HFF-Myc (cell line): ENCODE measurements around the gene SPATA18.
"Not testable (repeated sequence)": the region's sequence is repeated elsewhere in the genome, so short reads cannot be mapped to it uniquely, and the experiment has no call there.

ENCODE experiments used
- DNase-seq: peaks from one replicate; pipeline ENCODE4 v3.0.0-alpha.2; 2011; ENCODE audit warnings: low read depth; ENCODE audit errors: extremely low read depth
- H3K4me3 ChIP-seq: replicated peaks from 2 replicates; pipeline ENCODE4 v1.5.1; 2011; ENCODE audit warnings: low read depth, mild to moderate bottlenecking, control low read depth, low read length
- TF ChIP-seq, protein P1 (sequence below): IDR thresholded peaks from 2 replicates; pipeline ENCODE4 v1.5.1; 2012; ENCODE audit warnings: mild to moderate bottlenecking, low read depth, low read length, control low read depth; ENCODE audit errors: missing control alignments

Gene SPATA18

GRCh38 chr4:52110171-52110570, 59.1 kb downstream of the SPATA18 start:
- TF ChIP-seq, protein P1, sequence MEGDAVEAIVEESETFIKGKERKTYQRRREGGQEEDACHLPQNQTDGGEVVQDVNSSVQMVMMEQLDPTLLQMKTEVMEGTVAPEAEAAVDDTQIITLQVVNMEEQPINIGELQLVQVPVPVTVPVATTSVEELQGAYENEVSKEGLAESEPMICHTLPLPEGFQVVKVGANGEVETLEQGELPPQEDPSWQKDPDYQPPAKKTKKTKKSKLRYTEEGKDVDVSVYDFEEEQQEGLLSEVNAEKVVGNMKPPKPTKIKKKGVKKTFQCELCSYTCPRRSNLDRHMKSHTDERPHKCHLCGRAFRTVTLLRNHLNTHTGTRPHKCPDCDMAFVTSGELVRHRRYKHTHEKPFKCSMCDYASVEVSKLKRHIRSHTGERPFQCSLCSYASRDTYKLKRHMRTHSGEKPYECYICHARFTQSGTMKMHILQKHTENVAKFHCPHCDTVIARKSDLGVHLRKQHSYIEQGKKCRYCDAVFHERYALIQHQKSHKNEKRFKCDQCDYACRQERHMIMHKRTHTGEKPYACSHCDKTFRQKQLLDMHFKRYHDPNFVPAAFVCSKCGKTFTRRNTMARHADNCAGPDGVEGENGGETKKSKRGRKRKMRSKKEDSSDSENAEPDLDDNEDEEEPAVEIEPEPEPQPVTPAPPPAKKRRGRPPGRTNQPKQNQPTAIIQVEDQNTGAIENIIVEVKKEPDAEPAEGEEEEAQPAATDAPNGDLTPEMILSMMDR: no peak
- no peak overlapping the region for H3K4me3 ChIP-seq
- DNase-seq: no peak

DNA sequence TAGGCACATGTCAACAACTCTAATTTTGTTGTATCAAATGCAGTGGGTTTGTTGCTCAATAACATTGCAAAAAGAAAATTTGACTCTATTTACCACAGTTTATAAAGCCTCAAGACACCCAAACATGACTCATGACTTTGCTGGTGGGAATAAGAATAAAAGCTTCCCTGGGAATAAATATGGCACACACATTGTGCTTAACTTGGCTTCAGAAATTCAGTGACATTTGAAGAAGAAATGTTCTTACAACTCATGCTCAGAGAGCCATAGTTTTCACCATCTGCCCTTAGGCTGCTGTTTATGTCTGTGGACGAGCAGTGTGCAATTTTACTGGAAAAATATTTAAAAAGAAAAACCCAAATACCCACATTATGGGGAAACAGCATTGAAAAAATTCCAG, 60.9 kb downstream of the SPATA18 start:
- no peak for DNase-seq
- TF ChIP-seq, protein P1: no peak
- H3K4me3 ChIP-seq: no peak overlapping the region

DNA sequence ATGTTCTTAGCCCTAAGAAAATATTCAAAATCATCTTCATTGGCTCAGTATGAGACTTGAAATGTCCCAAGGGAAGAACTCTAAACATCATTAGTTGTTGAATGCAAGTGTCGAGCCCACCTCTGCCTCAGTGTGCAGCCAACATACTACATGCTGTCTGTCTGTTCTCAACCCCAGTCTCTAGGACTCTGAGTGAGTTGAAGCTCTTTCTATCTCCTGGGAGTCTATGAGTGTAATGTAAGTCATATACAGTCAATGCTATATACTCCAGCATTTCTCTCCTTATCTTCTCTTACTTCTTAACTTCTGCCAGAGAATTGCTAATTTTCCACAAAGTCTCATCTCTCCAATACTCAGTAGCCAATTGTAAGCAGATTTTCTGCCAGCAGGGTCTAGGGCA, 61.3 kb downstream of the SPATA18 start:
- DNase-seq: no peak
- no peak overlapping the region for H3K4me3 ChIP-seq
- TF ChIP-seq, protein P1: no peak

GRCh38 chr4:52116641-52117040, 65.5 kb downstream of the SPATA18 start:
- no peak overlapping the region for H3K4me3 ChIP-seq
- TF ChIP-seq, protein P1: no peak
- no peak for DNase-seq

DNA sequence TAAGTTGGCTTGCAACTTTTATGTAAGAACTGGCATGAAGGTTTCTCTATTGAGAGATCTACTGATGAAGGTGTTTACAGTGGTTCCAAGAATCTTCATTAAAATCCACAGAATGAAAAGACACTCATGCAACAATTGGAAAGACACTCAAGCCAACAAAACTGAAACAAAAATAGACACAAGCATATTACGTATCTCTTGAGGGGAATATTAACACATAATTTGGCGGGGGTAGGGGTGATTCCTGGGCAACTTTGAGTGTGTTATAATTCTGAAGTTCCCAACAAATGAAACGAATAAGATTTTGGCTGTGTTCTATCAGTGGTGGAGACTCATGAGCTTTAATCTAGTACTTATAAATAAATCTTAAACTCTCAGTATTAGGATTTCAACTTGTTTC, 75.1 kb downstream of the SPATA18 start:
- TF ChIP-seq, protein P1: no peak
- no peak for DNase-seq
- H3K4me3 ChIP-seq: no peak overlapping the region

DNA sequence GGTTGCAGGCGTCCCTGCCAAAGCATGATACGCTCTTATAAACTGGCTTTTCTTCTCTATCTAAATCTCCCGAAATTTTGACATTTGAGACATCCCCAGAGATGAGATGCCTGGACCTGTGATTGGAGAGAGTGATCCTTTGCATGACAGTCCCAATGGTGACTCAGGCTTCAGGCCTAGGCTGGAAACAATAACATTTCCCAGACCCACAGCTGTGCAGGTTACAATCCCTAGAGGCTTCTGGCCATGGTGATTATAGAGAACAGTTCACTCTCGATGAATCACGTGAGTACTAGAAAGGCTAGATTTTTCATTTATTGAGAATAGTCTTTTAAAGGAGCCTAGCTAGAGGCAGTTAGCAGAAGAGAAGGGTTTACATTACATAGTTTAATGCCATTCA, 75.9 kb downstream of the SPATA18 start:
- no peak overlapping the region for H3K4me3 ChIP-seq
- TF ChIP-seq, protein P1: no peak
- no peak for DNase-seq

GRCh38 chr4:52135171-52135570, 84.1 kb downstream of the SPATA18 start:
- TF ChIP-seq, protein P1: no peak
- no peak for DNase-seq
- H3K4me3 ChIP-seq: no peak overlapping the region

GRCh38 chr4:52137152-52137551, 86.0 kb downstream of the SPATA18 start:
- H3K4me3 ChIP-seq, DNase-seq: not testable (repeated sequence)
